ENCODE results near the gene IRS2.

IRS2 gene

DNA sequence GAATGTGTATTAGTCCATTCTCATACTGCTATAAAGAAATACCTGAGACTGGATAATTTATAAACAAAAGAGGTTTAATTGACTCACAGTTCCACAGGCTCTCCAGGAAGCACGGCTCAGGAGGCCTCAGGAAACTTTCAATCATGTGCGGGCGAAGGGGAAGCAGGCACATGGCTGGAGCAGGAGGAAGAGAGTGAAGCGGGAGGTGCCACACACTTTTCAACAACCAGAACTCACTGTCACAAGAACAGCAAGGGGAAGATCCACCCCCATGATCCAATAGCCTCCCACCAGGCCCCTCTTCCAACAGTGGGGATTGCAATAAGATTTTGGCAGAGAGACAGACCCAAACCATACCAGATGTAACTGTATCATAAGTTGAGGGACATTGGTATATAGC, 72.7 kb downstream of the IRS2 start:
- no peak for TF ChIP-seq CTCF (IDR thresholded peaks at IDR 0.05)

GRCh38 chr13:109712124-109712722, 74.2 kb downstream of the IRS2 start:
- no peak for TF ChIP-seq CTCF (IDR thresholded peaks at IDR 0.05)

GRCh38 chr13:109707742-109708617, 78.4 kb downstream of the IRS2 start:
- TF ChIP-seq CTCF (IDR thresholded peaks at IDR 0.05): no peak

GRCh38 chr13:109707044-109707741, 79.2 kb downstream of the IRS2 start:
- no peak for TF ChIP-seq CTCF (IDR thresholded peaks at IDR 0.05)

- TF ChIP-seq CTCF (IDR thresholded peaks at IDR 0.05): no peak
Measured at GRCh38 chr13:109706015-109706715, 80.2 kb downstream of the IRS2 start.

- TF ChIP-seq CTCF (IDR thresholded peaks at IDR 0.05): no peak
Measured at GRCh38 chr13:109704771-109705635, 81.4 kb downstream of the IRS2 start.
